ENCODE measurements around the gene IFITM1. TPM values are rescaled to one million over a fixed set of nuclear protein-coding genes. Genes with fewer than 3 reads are reported as not detected.
"Not testable (repeated sequence)": the region's sequence is repeated elsewhere in the genome, so short reads cannot be mapped to it uniquely, and the experiment has no call there.

The IFITM1 gene
- total RNA-seq, 1 experiment from 2014 or later: 14.3 TPM

DNA sequence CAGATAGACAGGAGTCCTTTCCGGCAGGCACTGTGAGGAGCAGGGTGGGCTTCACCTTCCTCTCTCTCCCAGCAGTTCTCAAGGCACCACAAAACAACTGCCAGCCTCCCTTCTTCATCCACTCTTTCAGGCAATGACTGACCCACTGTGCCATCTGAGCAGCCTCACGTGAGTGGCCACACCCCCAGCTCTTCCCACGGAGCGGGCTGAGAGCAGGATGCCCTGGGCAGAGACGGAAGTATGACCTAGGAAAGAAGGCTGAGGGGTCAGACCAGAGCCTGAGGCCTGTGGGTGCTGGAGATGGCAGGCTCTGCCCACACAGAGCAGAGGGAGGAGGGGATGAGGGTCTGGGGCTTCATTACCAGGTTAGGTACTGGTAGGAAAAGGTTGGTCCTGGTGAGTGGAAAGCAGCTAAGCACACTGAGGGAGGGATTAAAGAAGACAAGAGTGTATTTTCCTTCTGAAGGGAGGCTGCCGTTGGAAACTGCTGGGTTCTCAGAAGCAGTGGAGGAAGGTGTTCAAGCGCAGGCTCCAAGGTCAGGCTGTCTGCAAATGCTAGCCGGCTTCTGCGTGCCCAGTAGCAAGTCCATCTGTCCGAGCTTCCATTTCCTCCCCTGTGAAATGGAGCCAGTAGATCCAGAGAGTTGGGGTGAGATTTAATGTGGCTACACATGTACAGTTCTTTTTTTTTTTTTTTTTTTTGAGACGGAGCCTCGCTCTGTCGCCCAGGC, 31.0 kb upstream of the IFITM1 start:
- DNase-seq (ENCODE audit: low read depth): no peak

DNA sequence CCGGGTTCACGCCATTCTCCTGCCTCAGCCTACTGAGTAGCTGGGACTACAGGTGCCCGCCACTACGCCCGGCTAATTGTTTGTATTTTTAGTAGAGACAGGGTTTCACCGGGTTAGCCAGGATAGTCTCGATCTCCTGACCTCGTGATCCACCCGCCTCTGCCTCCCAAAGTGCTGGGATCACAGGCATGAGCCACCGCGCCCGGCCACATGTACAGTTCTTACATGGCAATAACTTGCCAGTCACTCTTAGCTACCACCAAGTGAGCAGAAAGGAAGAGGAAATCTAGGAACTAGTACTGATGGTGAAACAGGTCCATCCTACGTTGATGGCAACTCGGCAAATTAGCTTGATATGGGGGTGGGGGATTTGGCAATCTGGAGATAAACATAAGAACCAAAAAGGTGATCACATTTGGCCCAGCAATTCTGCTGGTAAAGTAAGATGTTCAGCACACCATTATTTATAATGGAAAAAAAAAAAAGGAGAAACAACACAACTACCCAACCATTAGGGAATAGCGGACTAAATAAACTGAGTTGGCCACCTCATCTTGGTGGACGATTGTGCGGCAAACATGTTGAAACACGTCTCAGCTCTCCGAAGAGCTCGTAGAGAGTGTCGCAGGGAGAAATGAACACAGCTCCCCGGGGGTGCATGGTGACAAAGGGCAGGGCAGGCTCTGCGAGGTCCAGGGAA, 30.3 kb upstream of the IFITM1 start:
- DNase-seq (ENCODE audit: low read depth): no peak

DNA sequence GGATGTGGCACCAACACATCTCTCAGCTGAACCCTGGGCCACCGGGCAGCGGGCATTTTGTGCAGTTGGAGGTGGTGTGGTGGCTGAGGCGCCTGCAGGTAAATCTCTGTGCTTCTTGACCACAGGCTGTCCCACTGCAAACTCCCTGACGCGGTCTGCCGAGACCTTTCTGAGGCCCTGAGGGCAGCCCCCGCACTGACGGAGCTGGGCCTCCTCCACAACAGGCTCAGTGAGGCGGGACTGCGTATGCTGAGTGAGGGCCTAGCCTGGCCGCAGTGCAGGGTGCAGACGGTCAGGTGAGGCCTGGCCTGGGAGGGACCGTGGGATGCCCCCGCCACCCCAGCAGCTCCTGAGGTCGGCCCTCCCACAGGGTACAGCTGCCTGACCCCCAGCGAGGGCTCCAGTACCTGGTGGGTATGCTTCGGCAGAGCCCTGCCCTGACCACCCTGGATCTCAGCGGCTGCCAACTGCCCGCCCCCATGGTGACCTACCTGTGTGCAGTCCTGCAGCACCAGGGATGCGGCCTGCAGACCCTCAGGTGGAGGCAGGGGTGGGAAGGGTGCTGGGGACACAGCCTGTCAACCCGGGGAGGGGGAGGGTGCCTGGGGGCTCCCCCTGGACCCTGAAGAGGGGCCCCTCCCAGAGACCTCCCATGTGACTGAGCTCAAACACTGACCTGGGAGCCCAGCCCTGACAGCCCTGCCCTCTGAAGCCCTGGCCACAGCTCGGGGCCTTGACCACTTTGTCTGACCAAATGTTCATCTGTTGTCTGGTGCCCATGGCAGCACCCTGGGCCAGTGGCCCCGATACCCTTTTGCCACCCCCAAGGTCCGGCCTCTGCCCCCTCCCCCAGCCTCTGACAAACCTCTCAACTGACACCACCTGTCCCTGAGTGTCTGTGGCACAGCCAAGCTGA, 29.5 kb upstream of the IFITM1 start:
- no peak for DNase-seq (ENCODE audit: low read depth)

DNA sequence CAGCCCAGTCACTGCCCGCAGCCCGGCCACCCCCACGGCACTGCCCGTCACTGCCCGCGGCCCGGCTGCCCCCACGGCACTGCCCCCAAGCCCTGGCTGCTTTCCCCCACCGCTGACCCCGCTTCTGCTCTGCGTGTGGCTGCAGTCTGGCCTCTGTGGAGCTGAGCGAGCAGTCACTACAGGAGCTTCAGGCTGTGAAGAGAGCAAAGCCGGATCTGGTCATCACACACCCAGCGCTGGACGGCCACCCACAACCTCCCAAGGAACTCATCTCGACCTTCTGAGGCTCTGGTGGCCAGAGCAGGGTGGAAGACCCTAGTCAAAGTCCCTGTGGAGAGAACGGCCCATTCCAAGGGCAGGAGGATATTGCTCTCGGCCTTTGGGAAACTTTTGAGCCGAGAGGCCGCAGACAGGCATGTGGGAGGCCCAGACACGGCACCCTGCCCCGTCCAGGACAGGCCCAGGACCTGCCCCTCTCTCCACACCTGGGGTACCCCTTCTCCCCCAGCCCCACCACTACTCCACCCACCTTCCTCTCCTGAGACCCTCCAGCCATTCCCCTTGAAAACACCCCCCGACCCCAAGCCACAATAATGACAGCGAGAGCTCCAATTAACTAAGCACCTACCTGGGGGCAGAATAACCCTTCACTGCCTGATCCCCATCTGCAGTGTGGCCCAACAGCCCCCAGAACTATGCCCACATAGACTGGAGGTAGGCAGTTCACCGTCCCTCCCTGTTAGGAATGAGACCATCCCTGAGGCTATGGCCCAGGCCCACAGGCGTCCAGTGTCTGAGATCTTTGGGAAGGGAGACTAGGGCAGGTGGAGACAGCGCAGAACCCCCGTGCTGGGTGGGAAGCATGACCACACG, 28.6 kb upstream of the IFITM1 start:
- no peak for DNase-seq (ENCODE audit: low read depth)

DNA sequence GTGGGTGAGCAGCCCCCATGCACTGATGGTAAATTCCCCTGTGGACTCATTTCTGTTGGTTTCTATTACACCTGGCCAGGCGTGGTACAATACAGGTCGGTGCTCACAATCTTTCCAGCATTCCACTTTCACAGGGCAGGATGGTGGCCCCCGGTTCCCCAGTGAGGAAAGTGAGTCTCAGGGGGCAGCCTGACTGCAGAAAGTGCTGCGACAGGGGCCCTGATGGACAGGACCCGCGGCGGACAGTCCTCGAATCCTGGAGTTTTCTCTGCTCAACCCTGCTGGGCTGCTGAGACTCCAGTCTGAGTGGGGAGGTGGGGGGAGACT, 28.0 kb upstream of the IFITM1 start:
- DNase-seq (ENCODE audit: low read depth): no peak

DNA sequence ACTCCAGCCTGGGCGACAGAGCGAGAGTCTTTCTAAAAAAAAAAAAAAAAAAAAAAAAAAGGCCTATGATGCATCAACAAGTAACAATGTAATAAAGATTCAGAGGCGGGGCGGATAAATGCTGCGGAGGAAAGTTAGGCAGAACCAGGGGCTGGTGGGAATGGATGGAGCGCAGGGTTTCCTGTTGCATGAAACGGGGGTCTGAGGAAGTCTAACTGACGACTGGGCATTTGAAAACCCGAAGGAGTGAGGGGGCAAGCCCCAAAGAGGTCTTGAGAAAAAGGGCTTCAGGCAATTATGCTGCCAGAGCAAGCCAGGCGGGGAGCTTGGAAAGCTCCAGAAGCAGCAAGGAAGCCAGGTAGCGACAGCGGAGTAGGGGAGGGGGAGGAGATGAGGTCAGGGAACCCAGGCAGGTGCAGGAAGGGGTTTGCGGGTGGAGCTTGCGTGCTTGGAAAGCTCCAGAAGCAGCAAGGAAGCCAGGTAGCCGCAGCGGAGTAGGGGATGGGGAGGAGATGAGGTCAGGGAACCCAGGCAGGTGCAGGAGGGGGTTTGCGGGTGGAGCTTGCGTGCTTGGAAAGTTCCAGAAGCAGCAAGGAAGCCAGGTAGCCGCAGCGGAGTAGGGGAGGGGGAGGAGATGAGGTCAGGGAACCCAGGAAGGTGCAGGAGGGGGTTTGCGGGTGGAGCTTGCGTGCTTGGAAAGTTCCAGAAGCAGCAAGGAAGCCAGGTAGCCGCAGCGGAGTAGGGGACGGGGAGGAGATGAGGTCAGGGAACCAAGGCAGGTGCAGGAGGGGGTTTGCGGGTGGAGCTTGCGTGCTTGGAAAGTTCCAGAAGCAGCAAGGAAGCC, 26.6 kb upstream of the IFITM1 start:
- not testable (repeated sequence) for DNase-seq (ENCODE audit: low read depth)

DNA sequence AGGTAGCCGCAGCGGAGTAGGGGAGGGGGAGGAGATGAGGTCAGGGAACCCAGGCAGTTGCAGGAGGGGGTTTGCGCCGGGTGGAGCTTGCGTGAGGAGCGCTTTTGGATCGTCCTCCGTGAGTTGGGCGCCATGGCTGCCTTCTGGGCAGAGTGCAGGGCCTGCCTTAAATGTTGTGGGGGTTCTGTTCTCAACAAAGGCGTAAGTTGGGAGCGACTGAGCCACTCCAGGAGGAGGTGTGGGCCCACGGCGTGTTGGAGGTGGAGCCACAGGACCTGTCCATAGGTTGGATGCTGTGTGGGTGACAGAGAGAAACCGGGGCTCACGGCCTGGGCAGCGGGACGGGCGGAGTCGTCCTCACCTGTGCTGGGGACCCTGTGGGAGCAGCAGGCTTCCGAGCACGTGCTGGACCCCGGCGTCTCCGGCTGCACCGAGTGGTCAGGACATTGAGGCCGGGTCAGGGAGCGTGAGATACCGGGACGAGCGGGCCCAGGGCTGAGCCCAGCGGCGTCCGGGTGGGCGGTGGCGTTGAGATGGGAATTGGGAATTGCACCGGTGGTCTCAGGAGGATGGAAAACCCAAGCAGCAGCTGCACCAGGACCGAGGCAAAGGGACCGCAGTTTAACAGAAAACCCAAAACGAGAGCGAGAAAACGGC, 25.9 kb upstream of the IFITM1 start:
- no peak for DNase-seq (ENCODE audit: low read depth)

DNA sequence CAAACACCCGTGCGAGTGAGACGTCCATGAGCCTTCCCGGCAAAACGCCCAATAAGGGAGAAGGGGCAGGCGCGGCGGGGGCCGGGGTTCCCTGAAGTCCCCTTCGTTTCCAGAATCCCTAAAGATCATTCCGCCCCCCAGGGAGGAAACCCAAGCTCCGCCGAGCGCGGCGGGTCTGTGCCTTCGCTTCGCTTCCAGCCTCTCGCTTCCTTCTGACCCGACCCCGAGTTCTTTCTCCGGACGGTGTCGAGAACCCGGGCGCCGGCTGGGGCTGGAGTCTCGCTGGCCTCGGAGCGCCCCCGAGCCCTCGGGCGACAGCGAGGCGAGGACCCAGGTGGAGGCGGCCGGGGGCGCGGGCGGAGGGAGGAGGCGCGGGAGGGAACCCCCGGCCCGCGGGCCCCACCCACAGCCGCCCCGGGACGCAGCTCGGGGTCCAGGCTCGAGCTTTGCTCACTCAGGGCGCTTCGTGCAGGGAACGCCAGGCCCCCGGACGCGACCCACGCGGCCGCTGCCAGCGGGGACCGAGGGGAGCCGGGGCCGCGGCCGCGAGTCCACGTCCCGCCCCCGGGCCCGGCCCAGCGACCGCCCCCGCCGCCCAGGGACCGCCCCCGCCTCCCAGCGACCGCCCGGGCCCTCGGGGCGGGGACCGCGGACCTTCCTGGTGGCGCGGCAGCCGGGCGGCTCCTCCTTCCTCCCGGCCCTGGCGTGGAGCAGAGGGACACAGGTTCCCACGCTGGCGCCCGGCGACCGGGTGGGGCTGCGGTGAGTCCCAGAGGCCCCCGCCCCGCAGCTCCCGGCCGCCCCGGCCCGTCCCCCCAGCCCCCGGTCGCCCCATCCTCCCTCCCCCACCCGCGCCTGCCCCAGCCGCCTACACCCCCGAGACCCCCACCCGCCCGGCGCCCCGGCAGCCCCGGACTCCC, 25.1 kb upstream of the IFITM1 start, which contains the start of gene PGGHG:
PGGHG (plus strand) TSS at position 649 of the 920 bp plus-strand sequence. CDS start 691 bp downstream, outside the sequence.
- DNase-seq (ENCODE audit: low read depth): peak; percentile 54

DNA sequence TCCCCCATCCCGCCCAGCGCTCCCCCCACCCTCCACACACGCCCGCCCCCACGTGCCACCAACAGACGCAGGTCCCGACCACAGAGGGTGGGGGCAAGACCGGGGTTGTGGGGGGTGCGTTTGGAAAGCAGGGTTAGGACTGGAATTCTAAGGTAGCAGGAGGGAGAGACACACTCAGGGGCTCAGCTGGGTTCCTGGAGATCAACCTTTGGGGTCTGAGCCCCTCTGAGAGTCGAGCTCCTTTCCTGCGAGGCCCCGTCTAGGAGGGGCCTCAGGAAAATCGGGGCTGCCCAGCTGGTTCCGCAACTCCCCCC, 24.5 kb upstream of the IFITM1 start:
- DNase-seq (ENCODE audit: low read depth): no peak

DNA sequence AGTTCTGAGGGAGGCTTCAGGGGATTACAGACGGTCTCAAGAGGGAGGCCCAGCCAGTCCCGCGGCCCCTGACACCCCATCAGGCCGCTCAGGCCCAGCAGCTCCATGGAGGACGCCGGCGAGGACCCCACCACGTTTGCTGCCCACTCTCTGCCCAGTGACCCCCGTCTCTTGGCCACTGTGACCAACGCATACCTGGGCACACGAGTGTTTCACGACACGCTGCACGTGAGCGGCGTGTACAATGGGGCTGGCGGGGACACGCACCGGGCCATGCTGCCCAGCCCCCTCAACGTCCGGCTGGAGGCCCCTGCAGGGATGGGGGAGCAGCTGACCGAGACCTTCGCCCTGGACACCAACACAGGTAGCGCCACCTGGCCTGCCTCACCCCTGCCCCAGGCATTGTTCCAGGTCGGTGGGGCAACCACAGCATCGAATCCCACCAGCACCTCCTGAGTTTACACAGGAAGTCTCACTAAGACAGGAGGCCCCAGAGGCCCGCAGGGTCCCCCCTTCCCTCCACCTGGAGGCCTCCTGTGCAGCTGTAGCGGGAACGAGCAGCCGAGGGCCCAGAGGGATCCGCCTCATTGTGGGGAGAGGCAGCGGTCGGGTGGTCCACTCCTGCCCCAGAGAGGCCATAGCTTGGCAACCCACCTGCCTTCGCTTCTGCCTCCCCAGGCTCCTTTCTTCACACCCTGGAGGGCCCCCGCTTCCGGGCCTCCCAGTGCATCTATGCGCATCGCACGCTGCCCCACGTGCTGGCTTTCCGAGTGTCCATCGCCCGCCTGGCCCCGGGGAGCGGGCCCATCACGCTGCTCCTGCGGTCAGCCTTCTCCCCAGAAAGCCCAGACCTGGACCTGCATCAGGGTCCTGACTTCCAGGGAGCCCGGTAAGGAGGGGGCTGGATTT, 23.9 kb upstream of the IFITM1 start:
- DNase-seq (ENCODE audit: low read depth): no peak

DNA sequence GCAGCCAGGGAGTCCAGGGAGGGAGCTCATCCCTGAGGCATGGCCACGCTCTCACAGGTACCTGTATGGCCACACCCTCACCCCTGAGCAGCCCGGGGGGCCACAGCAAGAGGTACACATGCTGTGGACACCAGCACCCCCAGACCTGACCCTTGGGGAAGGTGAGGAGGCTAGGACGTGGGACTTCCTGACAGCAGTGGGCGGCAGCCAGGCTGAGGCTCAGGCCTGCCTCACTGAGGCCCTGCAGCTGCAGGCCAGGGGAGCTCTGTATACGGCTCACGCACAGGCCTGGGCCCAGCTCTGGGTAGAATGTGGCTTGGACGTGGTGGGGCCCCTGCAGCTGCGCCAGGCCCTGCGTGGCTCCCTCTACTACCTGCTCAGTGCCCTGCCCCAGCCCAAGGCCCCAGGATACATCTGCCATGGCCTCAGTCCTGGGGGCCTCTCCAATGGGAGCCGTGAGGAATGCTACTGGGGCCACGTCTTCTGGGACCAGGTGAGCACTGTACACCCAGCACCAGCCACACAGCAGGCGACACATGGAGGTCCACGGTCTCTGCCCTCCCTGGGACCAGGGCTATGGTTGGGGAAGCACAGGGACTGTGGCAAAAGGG, 23.1 kb upstream of the IFITM1 start:
- no peak for DNase-seq (ENCODE audit: low read depth)

DNA sequence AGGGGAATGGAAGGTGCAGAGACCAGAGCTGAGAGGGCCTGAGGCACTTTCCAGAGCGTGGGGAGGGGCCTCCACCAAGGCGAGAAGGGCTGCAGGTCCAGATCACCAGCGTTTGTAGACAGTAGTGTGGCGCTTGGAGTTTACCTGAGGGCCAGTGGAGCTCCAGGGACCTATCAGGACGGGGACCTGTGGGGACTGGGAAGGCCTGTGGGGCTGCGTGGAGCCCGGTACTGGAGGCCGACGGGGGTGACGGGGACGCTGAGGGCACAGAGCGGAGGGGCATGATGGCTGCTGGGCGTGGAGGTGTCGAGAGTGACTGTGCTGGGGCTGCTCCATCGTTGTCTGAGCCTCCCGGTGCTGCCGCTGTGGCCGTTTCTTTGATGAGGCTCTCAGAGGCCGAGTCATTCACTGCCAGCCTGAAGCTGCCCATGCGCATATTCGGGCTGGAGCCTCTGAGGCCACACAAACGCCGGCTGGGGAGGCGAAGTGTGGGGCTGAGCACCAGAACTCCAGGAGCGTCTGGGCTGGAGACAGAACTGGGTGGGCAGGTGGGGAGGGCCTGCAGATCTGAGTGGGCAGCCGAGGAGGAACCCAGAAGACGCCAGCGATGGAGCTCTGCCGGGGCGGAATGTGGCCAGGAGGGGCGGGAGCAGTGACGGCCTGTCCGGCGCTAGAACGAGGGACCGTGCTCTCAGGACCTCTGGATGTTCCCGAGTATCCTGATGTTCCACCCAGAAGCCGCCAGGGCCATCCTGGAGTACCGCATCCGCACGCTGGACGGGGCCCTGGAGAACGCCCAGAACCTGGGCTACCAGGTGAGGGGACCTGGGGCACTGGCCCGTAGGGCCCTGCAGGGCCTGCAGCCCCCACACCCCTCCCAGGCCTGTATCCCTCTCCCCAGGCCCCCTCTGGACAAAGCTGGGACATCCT, 22.3 kb upstream of the IFITM1 start:
- no peak for DNase-seq (ENCODE audit: low read depth)

DNA sequence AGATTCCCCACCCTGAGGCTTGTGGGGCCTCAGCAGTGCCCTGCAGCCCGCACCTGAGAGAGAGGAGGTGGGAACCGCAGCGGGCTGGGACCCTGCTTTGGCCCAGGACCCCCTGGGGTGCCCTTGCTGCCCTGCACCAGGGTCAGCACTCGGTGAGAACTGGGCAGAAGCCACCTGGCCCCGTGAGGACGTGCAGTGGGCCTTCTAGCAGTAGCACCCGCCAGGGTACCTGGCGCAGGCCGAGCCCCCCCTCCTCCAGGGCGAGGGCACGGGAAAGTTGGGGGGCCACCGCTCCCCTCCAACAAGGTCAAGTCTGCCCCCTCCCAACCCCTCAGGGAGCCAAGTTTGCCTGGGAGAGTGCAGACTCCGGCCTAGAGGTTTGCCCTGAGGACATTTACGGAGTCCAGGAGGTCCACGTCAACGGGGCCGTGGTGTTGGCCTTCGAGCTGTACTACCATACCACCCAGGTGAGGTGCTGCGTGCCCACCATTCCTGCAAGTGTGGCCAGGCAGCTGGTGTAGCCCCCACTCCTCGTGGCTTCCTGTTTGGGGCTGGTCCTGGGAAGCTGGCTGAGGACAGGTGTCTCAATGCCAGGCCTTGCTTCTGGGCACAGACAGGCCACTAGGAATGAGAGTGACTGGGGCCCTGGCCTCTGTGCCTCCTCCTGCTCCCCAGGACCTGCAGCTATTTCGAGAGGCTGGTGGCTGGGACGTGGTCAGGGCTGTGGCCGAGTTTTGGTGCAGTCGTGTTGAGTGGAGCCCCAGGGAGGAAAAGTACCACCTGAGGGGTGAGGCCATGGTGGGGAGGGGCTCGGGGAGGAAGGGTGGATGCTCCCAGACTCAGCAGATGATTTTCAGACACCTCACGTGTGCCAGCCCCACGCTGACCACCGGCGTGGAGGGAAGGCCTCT, 21.4 kb upstream of the IFITM1 start:
- no peak for DNase-seq (ENCODE audit: low read depth)

DNA sequence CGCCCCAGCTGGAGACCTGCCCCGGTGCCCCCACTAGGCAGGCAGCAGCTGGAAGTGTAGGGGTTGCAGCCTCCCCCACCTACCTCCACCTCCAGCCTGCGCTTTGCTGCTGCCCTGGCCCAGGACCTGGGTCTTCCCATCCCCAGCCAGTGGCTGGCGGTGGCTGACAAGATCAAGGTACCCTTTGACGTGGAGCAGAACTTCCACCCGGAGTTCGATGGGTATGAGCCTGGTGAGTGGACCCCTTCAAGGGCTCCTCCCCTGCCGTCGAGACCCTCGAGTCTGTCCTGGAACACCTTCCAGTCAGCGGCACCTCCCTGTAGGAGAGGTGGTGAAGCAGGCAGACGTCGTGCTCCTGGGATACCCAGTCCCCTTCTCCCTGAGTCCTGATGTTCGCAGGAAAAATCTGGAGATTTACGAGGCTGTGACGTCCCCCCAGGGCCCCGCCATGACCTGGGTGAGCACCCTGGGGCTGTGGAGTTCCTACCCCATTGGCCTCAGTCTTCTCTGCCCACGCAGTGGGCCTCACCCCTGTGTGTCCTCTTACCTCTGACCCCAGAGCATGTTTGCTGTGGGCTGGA, 20.5 kb upstream of the IFITM1 start:
- no peak for DNase-seq (ENCODE audit: low read depth)
